ENCODE results near the gene WTIP.
"Not testable (repeated sequence)": the region's sequence is repeated elsewhere in the genome, so short reads cannot be mapped to it uniquely, and the experiment has no call there.

Gene WTIP

DNA sequence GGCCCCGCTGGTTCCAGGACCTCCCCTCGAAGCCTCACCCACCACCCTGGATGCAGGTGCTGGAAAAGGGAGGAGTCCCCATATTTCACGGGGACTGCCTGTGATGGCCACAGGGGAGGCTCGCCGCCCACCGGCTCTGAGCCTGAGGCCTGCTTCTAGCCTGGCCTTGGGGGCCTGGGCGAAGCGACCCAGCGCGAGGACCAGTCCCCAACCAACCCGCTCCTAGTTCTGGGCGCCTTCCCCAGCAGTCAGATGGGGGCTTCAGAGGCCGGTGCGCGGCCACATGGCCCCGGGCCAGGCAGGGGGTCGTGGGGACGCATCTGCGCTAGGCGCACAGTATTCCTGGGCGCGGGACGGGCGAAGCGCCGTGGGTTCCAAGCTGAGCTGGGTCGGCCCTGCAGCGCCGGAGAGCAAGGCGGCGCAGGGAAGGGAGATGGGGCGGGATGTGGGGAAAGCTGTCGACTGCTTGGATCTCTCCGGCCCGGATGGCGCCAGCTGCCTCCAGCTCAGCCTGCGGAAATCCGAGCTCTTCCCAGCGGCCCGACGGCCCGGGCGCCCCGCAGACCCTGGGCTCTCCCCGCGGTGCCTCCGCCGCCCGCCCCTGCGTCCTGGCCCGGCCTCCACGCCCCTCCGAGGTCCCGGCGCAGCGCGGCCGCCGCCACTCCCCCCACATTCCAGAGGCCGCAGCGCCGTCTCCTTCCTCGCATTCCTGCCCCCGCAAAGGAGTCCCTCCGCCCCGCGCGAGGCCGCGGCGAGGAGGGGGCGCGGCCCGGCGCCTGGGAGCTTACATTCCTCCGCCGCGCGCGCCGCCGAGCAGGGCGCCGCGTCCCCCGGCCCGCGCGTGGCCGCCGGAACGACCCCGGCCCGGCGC is at the start of gene WTIP:
WTIP (plus strand) TSS at position 788 of the 871 bp plus-strand sequence. CDS start 217 bp downstream, outside the sequence.
- no peak for DNase-seq

DNA sequence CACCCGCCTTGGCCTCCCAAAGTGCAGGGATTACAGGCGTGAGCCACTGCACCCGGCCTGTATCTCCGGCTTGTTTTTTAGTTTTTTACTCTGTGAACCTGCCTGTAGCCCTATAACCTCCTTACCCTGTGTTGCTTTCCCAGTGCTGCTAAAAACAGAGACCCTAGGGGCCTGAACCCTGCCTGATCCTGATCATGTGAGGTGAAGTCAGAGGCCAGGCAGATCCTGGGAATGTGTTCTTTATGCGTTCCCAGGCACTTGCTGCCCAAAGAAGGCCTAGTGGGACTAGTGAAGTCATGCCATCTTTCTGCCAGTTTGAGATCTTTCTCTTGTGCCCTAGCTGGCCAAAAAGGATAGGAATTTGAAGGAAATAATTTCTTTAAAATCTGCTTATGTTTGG is 48.8 kb upstream of the WTIP start:
- no peak for DNase-seq

DNA sequence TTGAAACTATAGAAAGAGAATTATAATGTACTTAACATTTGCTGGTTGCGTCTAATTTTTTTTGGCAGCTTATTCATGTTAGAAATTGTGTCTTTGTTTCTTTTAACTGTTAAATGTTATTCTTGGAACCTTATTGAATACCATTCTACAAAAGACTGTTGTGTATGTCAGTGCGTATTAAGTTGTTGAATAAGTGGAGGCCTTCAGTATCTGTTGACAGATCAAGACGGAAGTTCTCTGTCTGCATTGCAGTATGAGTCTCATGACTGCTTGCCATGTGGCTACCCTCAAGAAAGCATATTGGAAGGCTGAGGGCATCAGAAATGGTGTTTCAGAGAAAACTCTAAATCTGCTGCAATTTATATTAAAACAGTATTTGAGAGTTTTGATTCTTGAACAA is 44.8 kb upstream of the WTIP start:
- DNase-seq: no peak

DNA sequence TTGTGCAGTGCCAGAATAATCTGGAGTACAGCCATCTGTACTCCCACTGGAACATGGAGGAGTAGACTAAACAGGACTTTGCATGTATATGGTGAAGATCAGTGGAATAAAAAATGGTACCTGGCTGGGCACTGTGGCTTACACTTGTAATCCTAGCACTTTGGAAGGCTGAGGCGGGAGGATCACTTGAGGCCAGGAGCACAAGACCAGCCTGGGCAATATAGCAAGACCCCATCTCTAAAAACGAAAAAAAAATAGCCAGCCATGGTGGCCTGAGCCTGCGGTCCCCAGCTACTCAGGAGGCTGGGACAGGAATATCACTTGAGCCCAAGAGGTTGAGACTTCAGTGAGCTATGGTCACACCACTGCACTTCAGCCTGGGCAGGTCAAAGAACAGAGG is 33.4 kb upstream of the WTIP start:
- no peak for DNase-seq

DNA sequence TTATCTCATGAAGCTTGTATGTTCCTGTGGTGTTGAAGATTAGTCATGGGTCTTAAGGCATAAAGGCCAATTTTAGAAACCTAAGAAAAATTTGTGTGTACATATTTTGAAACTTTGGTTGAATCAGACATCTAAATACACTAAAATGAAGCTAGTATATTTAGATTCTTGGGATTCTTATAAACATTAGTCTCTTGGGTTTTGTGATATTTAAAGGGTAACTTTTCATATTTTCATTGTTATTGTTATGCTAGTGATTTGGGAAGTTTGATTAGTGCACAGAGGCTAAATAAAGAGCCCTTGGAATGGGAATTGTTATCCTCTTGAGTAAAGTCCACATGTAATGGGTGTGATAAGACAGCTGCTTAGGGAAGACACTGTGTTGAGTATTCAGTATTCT is 28.8 kb upstream of the WTIP start:
- DNase-seq: no peak

DNA sequence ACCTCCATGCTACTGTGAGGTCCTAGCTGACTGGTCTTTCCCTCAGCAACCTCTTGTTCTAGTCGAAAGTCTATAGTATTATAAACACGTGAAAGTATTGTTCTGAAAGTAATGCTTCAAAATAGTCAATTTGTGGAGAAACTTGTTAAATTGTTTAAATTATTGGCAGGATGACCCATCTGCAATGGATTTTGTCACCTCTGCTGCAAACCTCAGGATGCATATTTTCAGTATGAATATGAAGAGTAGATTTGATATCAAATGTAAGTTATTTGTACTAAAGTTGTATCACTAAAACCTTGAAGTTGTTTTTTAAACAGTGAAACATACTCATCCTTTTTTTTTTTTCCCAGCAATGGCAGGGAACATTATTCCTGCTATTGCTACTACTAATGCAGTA is 27.5 kb upstream of the WTIP start:
- DNase-seq: no peak

DNA sequence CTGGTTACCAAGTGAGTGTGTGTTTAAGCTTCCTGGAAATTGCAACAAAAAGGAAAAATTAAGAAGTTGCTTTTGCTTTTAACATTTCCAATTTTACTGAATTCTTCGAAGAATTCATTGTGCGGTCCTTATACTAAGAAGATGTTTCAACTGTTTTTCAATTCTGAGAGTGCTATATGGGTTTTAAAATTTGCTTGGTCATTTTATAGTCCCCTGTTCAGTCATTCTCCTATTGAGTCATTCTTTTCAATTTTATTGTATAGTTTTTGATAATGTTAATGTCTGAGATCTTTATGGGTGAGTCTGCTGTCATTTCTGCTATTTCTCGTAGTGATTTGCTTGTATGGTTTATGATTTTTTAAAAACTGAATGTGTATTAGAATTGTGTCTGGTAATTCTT is 26.9 kb upstream of the WTIP start:
- DNase-seq: no peak

DNA sequence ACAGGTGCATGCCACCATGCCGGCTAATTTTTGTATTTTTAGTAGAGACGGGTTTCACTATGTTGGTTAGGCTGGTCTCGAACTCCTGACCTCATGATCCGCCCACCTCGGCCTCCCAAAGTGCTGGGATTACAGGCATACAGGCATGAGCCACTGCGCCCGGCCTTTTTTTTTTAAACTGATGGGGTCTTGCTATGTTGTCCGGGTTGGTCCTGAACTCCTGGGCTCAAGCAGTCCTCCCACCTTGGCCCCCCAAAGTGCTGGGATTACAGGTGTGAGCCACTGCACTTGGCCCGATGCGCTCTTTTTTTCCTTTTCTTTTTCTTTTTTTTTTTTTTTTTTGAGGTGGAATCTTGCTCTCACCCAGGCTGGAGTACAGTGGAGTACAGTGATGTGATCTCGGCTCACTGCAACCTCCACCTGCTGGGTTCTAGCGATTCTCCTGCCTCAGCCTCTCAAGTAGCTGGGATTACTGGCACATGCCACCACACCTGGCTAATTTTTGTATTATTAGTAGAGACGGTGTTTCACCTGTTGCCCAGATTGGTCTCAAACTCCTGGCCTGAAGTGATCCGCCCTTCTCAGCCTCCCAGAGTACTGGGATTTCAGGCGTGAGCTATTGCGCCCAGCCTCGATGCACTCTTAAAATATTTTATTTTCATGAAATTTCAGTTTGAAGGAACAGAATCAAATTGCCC is 25.6 kb upstream of the WTIP start:
- DNase-seq: not testable (repeated sequence)

DNA sequence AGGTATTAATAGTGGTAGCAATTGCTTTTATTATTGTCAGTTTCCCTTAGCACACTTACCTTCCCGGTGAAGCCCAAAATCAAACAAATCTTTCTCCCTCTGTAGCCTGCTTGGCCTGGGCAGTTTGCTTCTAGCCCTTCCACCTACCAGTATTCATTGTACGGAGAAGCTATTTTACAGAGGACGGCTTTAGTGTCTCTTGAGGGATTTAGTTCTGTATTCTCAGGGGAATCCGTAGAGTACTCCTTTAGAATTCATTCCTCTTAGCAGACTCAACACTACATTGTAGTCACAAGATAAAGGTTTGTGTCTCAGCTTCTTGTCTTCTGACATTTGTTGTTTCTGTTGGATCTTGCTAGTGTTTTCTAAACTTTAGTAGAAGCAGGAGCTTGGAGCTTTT is 24.1 kb upstream of the WTIP start:
- no peak for DNase-seq

DNA sequence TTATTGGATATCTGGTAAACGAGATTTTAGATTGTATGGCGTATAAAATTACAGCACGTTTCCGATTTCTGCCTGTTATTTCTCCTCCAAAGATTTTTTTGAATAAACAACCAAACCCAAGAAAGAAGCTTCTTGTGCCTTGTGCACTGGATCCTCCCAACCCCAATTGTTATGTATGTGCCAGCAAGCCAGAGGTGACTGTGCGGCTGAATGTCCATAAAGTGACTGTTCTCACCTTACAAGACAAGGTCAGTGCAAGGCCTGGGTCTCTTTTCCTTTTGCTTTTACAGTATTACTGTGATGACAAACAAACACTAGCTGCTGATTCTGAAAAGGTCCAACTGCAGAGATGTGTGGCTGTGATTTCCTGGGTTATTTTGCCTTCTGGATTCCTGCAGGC is 22.9 kb upstream of the WTIP start:
- DNase-seq: no peak

DNA sequence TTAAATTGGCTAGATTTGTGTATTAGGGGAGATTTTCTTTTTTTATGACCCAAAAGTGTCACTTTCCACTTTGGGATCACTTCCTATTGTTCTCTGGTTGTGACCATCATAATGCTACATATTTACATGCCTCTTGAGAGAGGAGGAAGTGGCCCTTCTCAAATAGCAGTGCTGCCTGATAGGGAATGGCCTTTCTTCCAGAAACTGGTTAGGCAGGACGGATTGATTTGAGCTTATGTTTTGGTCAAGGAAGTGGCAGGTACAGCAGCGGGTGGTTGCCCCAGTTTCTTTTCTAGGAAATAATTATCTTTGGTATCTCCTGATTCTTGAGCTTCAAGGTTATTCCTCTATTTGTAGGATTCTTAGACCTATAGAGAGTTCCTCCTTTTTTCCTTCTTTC is 21.9 kb upstream of the WTIP start:
- DNase-seq: no peak

DNA sequence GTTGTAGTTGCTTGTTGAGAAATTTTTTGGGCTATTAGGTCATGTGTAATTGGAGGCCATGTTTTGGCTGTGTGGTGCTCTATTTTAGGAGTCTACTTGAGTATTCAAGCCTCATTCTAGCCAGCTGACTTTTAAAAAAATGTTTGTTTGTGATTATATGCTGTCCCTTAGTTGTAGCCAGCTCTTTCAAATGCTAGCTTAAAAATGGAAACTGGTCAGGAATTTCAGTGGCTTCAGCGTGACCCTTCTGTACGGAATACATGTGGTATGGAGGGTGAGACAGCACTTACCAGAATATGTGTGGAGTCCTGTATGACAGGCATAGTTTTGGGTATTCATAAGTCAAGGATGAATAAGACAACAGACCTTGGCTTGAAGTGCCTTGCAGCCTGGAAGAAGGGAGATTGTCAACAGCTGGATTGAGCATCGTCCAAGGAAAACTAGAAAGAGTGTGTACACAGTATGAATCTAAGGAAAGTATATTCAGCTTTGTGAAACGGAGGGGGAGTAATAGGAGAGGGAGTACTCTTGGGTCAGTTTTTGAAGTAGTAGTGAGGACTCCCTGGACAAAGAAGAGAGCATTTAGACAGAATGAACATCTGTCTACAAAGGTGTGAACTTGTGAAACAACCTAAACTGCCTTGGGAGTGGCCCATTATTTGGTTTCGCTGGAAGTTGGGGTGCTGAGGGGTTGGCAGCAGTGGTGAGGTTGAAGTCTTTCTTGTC is 20.0 kb upstream of the WTIP start:
- no peak for DNase-seq

DNA sequence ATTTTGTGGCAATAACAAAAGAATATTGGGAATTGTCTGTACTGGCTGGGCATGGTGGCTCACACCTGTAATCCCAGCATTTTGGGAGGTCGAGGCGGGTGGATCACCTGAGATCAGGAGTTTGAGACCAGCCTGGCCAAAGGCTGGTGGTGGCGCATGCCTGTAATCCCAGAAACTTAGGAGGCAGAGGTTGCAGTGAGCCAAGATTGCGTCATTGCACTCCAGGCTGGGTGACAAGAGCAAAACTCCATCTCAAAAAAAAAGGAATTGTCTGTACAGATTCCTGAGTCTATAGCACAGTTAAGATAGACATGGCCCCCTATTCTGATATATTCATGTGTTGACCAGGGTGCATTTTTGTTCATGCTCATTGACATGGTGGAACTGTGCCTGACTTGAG is 16.8 kb upstream of the WTIP start:
- not testable (repeated sequence) for DNase-seq

DNA sequence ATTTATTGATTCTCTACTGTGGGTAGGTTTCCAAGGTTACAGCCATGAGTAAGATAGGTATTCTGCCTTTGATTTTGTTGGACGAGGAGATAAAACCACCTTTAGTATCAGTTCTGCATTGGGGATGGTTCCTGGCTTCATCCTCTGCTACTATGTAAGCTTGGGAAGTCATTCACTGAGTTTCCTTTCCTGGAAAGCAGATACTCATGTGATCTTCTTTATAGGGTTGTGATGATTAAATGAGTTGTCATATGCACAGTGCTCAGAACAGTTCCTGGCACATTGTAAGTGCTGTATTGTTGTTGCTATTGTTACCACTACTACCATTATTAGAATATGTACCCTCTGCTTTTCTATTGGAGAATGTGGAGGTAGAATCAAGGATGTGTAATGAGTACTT is 13.1 kb upstream of the WTIP start:
- no peak for DNase-seq

DNA sequence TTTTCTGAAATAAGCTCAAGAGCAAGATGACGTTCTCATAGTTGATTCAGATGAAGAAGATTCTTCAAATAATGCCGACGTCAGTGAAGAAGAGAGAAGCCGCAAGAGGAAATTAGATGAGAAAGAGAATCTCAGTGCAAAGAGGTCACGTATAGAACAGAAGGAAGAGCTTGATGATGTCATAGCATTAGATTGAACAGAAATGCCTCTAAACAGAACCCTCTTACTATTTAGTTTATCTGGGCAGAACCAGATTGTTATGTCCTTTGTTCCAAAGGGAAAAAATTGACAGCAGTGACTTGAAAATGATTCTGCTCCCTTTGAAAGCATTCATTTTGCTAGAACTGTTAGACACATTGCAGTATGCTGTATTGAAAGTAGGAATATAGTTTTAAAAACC is 12.5 kb upstream of the WTIP start:
- not testable (repeated sequence) for DNase-seq

DNA sequence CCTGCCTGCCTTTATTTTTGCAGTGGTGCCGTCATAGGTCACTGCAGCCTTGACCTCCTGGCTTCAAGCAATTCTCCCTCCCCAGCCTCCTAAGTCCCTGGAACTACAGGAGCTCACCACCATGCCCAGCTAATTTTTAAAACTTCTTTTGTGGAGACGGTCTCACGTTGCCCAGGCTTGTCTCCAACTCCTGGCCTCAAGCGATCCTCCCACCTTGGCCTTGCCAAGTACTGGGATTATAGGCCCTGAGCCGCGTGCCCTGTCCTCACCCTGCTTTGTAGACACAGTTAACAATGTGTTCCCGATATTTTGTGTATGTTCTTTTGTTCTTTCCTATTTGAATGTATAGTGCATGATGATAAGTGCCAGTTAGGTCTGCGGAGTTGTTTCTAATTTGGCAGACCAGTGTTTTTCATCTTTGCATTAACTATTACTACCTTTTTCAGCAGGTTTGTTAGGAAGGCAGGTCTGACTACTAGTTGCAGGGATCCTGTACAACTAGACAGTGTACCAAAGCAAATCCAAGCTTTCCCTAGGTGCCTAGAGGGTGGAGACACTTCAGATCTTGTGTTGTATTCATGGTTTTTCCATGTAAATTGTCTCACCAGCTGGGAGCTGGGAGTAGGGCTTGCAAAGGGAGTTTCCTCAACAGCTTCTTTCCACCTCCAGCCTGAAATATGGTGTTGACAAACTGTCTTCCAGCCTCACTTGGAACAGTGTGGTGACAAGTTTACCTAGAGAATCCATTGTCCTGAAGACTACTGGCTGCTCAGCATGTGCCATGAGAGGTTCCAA is 9.5 kb upstream of the WTIP start:
- DNase-seq: no peak

DNA sequence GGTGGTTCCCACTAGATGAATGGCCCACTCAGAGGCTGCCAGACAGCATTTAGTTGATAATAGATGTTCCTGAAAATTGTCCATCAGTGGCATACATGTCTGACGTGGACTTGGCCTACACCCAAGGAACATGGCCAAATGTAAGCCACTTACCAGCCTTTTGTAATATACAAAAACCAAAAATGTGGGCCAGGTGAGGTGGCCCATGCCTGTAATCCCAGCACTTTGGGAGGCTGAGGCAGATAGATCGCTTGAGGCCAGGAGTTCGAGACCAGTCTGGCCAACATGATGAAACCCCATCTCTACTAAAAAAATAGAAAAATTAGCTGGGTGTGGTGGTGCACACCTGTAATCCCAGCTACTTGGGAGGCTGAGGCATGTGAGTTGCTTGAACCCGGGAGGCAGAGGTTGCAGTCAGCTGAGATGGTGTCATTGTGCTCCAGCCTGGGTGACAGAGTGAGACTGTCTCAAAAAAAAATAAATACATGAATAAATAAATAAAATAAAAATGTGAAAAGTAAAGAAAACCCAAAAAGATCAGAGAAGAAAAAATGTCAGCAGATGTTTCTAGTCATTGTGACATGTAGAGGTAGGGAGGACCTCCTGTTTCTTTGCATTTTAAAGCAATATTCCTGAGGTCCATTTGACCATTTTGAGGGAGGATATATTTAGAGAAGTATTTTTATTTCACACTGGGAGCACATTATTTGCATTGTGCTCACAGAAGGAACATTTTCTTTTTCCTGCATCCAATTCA is 7.1 kb upstream of the WTIP start:
- no peak for DNase-seq

DNA sequence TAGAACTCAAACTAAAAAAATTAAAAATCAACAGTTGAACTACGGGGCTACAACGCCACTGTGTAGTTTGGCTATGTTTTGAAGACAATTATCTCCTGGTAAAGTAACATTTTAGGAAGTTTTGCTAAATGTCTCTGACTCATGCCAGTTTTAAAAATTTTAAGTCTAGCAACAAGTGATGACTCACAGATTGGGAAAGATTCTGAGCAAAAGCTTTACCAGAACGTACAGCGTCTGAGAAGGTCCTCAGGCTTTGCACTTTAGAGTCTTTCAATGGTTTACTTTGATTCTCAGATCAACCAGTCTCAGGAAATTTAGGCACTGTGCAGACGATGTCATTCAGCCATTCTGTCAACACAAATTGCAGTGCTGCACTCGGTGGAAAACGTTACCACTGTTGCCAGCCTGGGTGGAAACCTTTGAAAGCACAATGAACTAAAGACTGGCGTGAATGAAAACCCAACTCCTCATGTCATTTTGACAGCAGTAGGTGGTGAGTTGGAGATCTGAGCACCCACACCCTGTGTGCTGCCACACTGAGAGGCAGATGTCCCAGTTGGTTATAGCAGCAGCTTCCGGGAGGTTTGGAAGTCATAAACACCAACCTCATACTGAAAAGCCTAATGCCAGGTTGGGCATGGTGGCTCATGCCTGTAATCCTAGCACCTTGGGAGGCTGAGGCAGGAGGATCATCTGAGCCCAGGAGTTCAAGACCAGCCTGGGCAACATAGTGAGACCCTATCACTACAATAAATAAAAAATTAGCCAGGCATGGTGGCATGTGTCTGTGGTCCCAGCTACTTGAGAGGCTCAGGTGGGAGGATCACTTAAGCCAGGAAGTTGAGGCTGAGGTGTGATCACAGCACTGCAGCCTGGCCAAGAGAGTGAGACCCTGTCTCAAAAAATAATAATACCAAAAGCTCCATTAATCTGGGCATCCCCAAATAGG is 6.3 kb upstream of the WTIP start:
- no peak for DNase-seq

DNA sequence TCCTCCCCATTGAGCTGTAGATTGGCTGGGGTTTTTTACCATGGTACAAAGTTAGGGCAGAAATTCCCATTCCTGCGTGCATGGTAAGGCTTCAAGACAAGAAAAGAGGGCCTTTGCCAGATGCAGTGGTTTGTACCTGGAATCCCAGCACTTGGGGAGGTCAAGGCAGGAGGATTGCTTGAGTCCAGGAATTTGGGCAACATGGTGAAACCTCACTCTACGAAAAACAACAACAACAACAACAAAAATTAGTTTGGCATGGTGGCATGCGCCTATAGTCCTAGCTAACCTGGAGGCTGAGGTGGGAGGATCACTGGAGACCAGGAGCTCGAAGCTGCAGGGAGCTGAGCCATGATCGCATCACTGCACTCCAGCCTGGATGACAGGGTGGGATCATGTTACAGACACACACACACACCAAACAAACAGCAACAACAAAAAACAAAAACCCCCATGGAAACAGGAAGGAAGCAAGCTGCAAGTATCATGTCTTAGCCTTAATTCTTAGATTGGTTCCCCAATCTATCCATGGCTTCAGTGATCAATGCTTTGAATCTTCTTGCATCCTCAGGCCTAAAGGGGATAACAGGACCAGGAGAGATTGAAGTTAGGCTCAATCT is 5.5 kb upstream of the WTIP start:
- DNase-seq: no peak

DNA sequence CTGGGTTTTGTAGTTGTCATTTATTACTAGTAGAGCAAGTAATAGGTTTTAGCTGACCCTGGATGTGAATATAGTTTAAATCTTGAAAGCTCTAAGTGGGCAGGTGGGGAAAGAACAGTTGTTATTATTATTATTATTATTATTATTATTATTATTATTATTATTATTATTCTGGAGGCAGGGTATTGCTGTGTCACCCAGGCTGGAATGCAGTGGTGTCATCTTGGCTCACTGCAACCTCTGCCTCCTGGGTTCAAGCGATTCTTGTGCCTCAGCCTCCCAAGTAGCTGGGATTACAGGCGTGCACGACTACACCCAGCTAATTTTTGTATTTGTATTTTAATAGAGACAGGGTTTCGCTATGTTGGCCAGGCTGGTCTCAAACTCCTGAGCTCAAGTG is 3.1 kb upstream of the WTIP start:
- DNase-seq: not testable (repeated sequence)

DNA sequence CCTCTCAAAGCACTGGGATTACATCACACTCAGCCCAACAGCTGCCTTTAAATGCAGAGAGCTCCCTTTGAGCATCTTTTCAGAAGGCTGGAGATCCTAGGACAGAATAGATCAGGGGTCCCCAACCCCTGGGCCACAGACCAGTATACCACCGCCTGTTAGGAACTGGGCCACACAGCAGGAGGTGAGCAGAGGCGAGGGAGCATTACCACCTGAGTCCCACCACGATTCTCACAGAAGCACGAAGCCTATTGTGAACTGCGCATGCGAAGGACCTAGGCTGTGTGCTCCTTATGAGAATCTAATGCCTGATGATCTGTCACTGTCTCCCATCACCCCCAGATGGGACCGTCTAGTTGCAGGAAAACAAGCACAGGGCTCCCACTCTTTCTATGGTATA is 2.2 kb upstream of the WTIP start:
- no peak for DNase-seq

Data from NCI-H146 (cell line).